ENCODE measurements around the gene VSIG2. TPM values are rescaled to one million over a fixed set of nuclear protein-coding genes. Genes with fewer than 3 reads are reported as not detected.

The VSIG2 gene
- total and polyA plus RNA-seq, 10 of the 15 experiments (the other 5 are each of a cell fraction or from before 2014, with no cell fraction given), result 0.13 to 0.31 (median 0.15) TPM; not detected in 5

GRCh38 chr11:124791626-124792341, 39.7 kb upstream of the VSIG2 start:
- H3K9ac ChIP-seq (ENCODE audit: control insufficient read depth, insufficient read depth, low read length), result no peak overlapping the region
- no peaks in the 10 kb centered on the region for H3K9me3 ChIP-seq (replicated peaks; ENCODE audit: control insufficient read depth, insufficient read depth, low read length)
- no peaks in the 10 kb centered on the region for H3K36me3 ChIP-seq (ENCODE audit: control insufficient read depth in 2 of 2, insufficient read depth in 2 of 2, low read length in 1 of 2)
- ATAC-seq (peak; percentile 65), FAIRE-seq (no peak), DNase-seq (ENCODE audit: low read depth, low spot score) (no peak)
- peaks cover 12% of the 10 kb centered on the region for H3K4me1 ChIP-seq (ENCODE audit: control insufficient read depth, insufficient read depth, low read length)
- BruUV-seq (replicated peaks), result no TSS peak
- peak overlapping the region; percentile 63 for H3K4me2 ChIP-seq (ENCODE audit: control insufficient read depth, insufficient read depth)
- H3K27ac ChIP-seq (ENCODE audit: control insufficient read depth, insufficient read depth), result peak overlapping the region; percentile 15; the same call in 1 of the 2 replicates
- H3K27me3 ChIP-seq (replicated peaks in 1 of 2; ENCODE audit: control insufficient read depth in 2 of 2, insufficient read depth in 2 of 2, low read length in 1 of 2), result no peaks in the 10 kb centered on the region
- H4K20me1 ChIP-seq (ENCODE audit: control insufficient read depth, insufficient read depth), result no peaks in the 10 kb centered on the region
- H3K79me2 ChIP-seq (ENCODE audit: control insufficient read depth, insufficient read depth, low read length), result peaks cover 78% of the 10 kb centered on the region
- 39% methylated on average over 4 of the region's 4 CpGs for WGBS (ENCODE audit: insufficient coverage, insufficient replicate concordance, low lambda C conversion rate, missing lambda C conversion rate)
- ChIA-PET SMC1A (ENCODE audit: uncharacterized antibody, unreplicated experiment) (interaction anchor here (1.3 to 8.4 kb wide), 4 partner anchors 27 to 121 kb away, joined by 3 to 83 read pairs (median 12); no protein-coding TSS in a partner anchor), RAD21 (ENCODE audit: unreplicated experiment) (interaction anchor here (1.0 to 7.1 kb wide), 6 partner anchors 28 to 121 kb away, joined by 3 to 56 read pairs (median 6); partner anchors contain the start of genes ESAM, SIAE and SPA17), CTCF (interaction anchor here (1.1 to 11.5 kb wide), 7 partner anchors 9 to 150 kb away, joined by 3 to 272 read pairs (median 29); partner anchors contain the start of gene ESAM), POLR2A (interaction anchor here (0.6 to 1.0 kb wide), 2 partner anchors 12 to 118 kb away, joined by 3 read pairs; partner anchors contain the start of gene SPA17)
- TF ChIP-seq KDM1A (IDR thresholded peaks at IDR 0.05; ENCODE audit: borderline replicate concordance), result no peak
- TF ChIP-seq IKZF1 (conservative IDR thresholded peaks at IDR 0.05), result no peak
- TF ChIP-seq MYB (IDR thresholded peaks at IDR 0.05; ENCODE audit: borderline replicate concordance, low read depth, low read length), result no peak
- no peak for TF ChIP-seq CEBPZ (IDR thresholded peaks at IDR 0.05; ENCODE audit: low read depth, low read length)
- peak; percentile 66 for TF ChIP-seq RUNX3 (IDR thresholded peaks at IDR 0.05; ENCODE audit: low read length)
- no peak for TF ChIP-seq RB1 (IDR thresholded peaks at IDR 0.05; ENCODE audit: borderline replicate concordance)
- no peak for TF ChIP-seq MYC (IDR thresholded peaks at IDR 0.05; ENCODE audit: insufficient read depth, insufficient read length, insufficient replicate concordance, low read length, severe bottlenecking)
- no peak for TF ChIP-seq MEF2A (IDR thresholded peaks at IDR 0.05; ENCODE audit: insufficient read depth, low read depth, low read length)
- TF ChIP-seq SKIL (IDR thresholded peaks at IDR 0.05; ENCODE audit: low read depth, poor library complexity, severe bottlenecking), result no peak
- TF ChIP-seq NKRF (conservative IDR thresholded peaks at IDR 0.05), result no peak
- TF ChIP-seq CREB1 (IDR thresholded peaks at IDR 0.05; ENCODE audit: low read depth), result peak; percentile 46; the same call in 1 of the 2 replicates
- no peak for TF ChIP-seq POLR2AphosphoS5 (IDR thresholded peaks at IDR 0.05; ENCODE audit: low read length)
- no peak overlapping the region for H2AFZ ChIP-seq (ENCODE audit: control insufficient read depth, low read depth, low read length)
- in situ Hi-C loops (cut with MboI) (no loop called here), intact Hi-C loops (cut with micrococcal nuclease; ENCODE audit: unreplicated experiment) (no loop called here)
- no peak overlapping the region for H3K4me3 ChIP-seq
